Common myeloid progenitor, CD34-positive (primary cell): ENCODE measurements around the gene OBSCN.
A peak's percentile ranks its signal among the peaks of the same experiment; 100 is the strongest.
"Not testable (repeated sequence)": the region's sequence is repeated elsewhere in the genome, so short reads cannot be mapped to it uniquely, and the experiment has no call there.

ENCODE experiments used
- CTCF ChIA-PET: fragments of 350-600 bp; sonication (Branson Sonifier 250); formaldehyde crosslinking; loops from one replicate; lab custom pipeline; 2021; ENCODE audit warnings: antibody characterized with exemption; lab: Charles Lee
- POLR2A ChIA-PET: fragments of 350-600 bp; sonication (Branson Sonifier 250); formaldehyde crosslinking; loops from one replicate; lab custom pipeline; 2021; ENCODE audit warnings: antibody characterized with exemption; lab: Charles Lee
- DNase-seq, 3 donors: peaks; one replicate each; pipeline versions ENCODE4 v3.0.0 to v3.0.0-alpha.2; 2013
- H3K27ac ChIP-seq, 2 experiments: 1 replicate in 1 of 2; 2 replicates in 1 of 2; pipeline ENCODE4 v1.7.0; 2013; ENCODE audit warnings: inconsistent platforms in 2 of 2, low read length in 2 of 2, mild to moderate bottlenecking in 2 of 2, low read depth in 1 of 2, moderate library complexity in 1 of 2; ENCODE audit not compliant: severe bottlenecking in 2 of 2, insufficient read depth in 1 of 2, poor library complexity in 1 of 2
- H3K27me3 ChIP-seq, 5 experiments: replicated peaks in 2 of 5; 1 replicate in 3 of 5; 2 replicates in 2 of 5; pipeline versions ENCODE4 v1.6.1 to v1.7.0; 2013; ENCODE audit warnings: low read length in 4 of 5, mild to moderate bottlenecking in 2 of 5, moderate library complexity in 2 of 5, inconsistent platforms in 1 of 5; ENCODE audit not compliant: insufficient read depth in 5 of 5, control insufficient read depth in 4 of 5
- H3K36me3 ChIP-seq, 4 experiments: 1 replicate in 2 of 4; 2 replicates in 2 of 4; pipeline versions ENCODE4 v1.6.1 to v1.7.0; 2013; ENCODE audit warnings: low read length in 3 of 4, control low read depth in 1 of 4, mild to moderate bottlenecking in 1 of 4; ENCODE audit not compliant: control insufficient read depth in 4 of 4, insufficient read depth in 4 of 4
- H3K4me1 ChIP-seq, 4 experiments: 1 replicate in 3 of 4; 2 replicates in 1 of 4; pipeline versions ENCODE4 v1.6.1 to v1.7.1; 2013; ENCODE audit warnings: low read length in 3 of 4, mild to moderate bottlenecking in 3 of 4, control low read depth in 1 of 4, inconsistent platforms in 1 of 4, moderate library complexity in 1 of 4; ENCODE audit not compliant: control insufficient read depth in 4 of 4, insufficient read depth in 4 of 4; ENCODE audit errors: control extremely low read depth in 1 of 4
- H3K4me3 ChIP-seq, 7 experiments: 1 replicate in 4 of 7; 2 replicates in 3 of 7; pipeline versions ENCODE4 v1.5.1 to v1.7.0; 2013; ENCODE audit warnings: mild to moderate bottlenecking in 7 of 7, low read length in 6 of 7, moderate library complexity in 6 of 7, inconsistent platforms in 2 of 7, low read depth in 2 of 7, control low read depth in 1 of 7; ENCODE audit not compliant: insufficient read depth in 4 of 7, control insufficient read depth in 1 of 7; ENCODE audit errors: extremely low read depth in 1 of 7
- H3K9me3 ChIP-seq, 5 experiments: 1 replicate in 4 of 5; 2 replicates in 1 of 5; pipeline versions ENCODE4 v1.6.1 to v1.7.1; 2013; ENCODE audit warnings: low read length in 4 of 5, mild to moderate bottlenecking in 2 of 5, inconsistent platforms in 1 of 5, low read depth in 1 of 5, moderate library complexity in 1 of 5; ENCODE audit not compliant: control insufficient read depth in 4 of 5, insufficient read depth in 2 of 5; ENCODE audit errors: control extremely low read depth in 1 of 5
- WGBS: methylation state at CpG from one replicate; pipeline ENCODE4 v1.1.5; 2013; ENCODE audit not compliant: insufficient coverage; 5-methylcytosine and 5-hydroxymethylcytosine counted together

OBSCN gene

GRCh38 chr1:228245111-228245510 is 37.3 kb downstream of the OBSCN start:
- 100% methylated on average over 3 of the region's 3 CpGs for WGBS
- no peak overlapping the region for H3K4me3 ChIP-seq
- H3K36me3 ChIP-seq, result peaks cover 15 to 94% (median 43%) of the 10 kb centered on the region in 4 experiments
- DNase-seq, result peak in 2 of 3 donors; percentile 14 to 41
- H3K9me3 ChIP-seq, result peaks cover 3 to 70% (median 51%) of the 10 kb centered on the region in 5 experiments
- no peak overlapping the region for H3K27ac ChIP-seq
- H3K4me1 ChIP-seq, result no peaks in the 10 kb centered on the region
- no peaks in the 10 kb centered on the region for H3K27me3 ChIP-seq
- ChIA-PET CTCF (interaction anchor here (1.1 kb wide), 1 partner anchor 211 kb away, joined by 3 read pairs; no protein-coding TSS in a partner anchor), POLR2A (no interaction called here)

GRCh38 chr1:228246216-228246900 is 38.5 kb downstream of the OBSCN start:
- peaks cover 16 to 94% (median 44%) of the 10 kb centered on the region in 4 experiments for H3K36me3 ChIP-seq
- no peak overlapping the region for H3K27ac ChIP-seq
- POLR2A ChIA-PET, result no interaction called here
- no peak overlapping the region for H3K4me3 ChIP-seq
- H3K4me1 ChIP-seq, result no peaks in the 10 kb centered on the region
- H3K27me3 ChIP-seq, result no peaks in the 10 kb centered on the region
- CTCF ChIA-PET, result no interaction called here
- DNase-seq, result peak in 2 of 3 donors; percentile 25 to 36
- WGBS, result 95% methylated on average over 8 of the region's 8 CpGs
- peaks cover 3 to 58% (median 39%) of the 10 kb centered on the region in 5 experiments for H3K9me3 ChIP-seq

GRCh38 chr1:228249513-228250305 is 41.9 kb downstream of the OBSCN start:
- Histone ChIP-seq H3K9me3 (peaks cover 0 to 34% (median 19%) of the 10 kb centered on the region in 5 experiments), H3K4me1 (no peaks in the 10 kb centered on the region)
- CTCF ChIA-PET, result interaction anchor here (1.0 kb wide), 1 partner anchor 17 kb away, joined by 3 read pairs; no protein-coding TSS in a partner anchor

GRCh38 chr1:228252476-228252875 is 44.6 kb downstream of the OBSCN start:
- H3K36me3 ChIP-seq, result peaks cover 10 to 75% (median 22%) of the 10 kb centered on the region in 4 experiments
- 88% methylated on average over 1 of the region's 1 CpG for WGBS
- POLR2A ChIA-PET, result not testable (repeated sequence)

More at GRCh38 chr1:228249513-228250305, 41.9 kb downstream of the OBSCN start:
- no peak for DNase-seq
- peaks cover 16 to 82% (median 38%) of the 10 kb centered on the region in 4 experiments for H3K36me3 ChIP-seq
- POLR2A ChIA-PET, result no interaction called here
- H3K27ac ChIP-seq, result no peak overlapping the region
- no peaks in the 10 kb centered on the region for H3K27me3 ChIP-seq
- H3K4me3 ChIP-seq, result no peak overlapping the region
- over 99% methylated on average over 24 of the region's 24 CpGs for WGBS

GRCh38 chr1:228256626-228257375 is 49.0 kb downstream of the OBSCN start:
- ChIA-PET CTCF (no interaction called here), POLR2A (no interaction called here)
- Histone ChIP-seq H3K4me1 (no peaks in the 10 kb centered on the region), H3K27ac (no peak overlapping the region), H3K4me3 (no peak overlapping the region), H3K27me3 (no peaks in the 10 kb centered on the region), H3K36me3 (peaks cover 2 to 64% (median 19%) of the 10 kb centered on the region in 4 experiments), H3K9me3 (peaks cover 0 to 56% (median 12%) of the 10 kb centered on the region in 5 experiments)
- no peak for DNase-seq
- WGBS, result over 99% methylated on average over 16 of the region's 24 CpGs

More at GRCh38 chr1:228252476-228252875, 44.6 kb downstream of the OBSCN start:
- not testable (repeated sequence) for H3K27me3 ChIP-seq, H3K4me1 ChIP-seq, H3K27ac ChIP-seq, DNase-seq, H3K4me3 ChIP-seq
- CTCF ChIA-PET, result interaction anchor here (0.9 kb wide), 1 partner anchor 32 kb away, joined by 3 read pairs; no protein-coding TSS in a partner anchor
- peaks cover 0 to 26% (median 4%) of the 10 kb centered on the region in 5 experiments for H3K9me3 ChIP-seq

GRCh38 chr1:228258486-228258885 is 50.6 kb downstream of the OBSCN start:
- WGBS, result no CpG with 5 or more reads among the region's 1 CpG
- no peaks in the 10 kb centered on the region for H3K4me1 ChIP-seq
- H3K36me3 ChIP-seq, result peaks cover 2 to 54% (median 16%) of the 10 kb centered on the region in 4 experiments
- peak in 1 of 3 donors; percentile 33 for DNase-seq
- no peak overlapping the region for H3K27ac ChIP-seq
- ChIA-PET POLR2A (no interaction called here), CTCF (interaction anchor here (1.4 kb wide), 1 partner anchor 15 kb away, joined by 3 read pairs; no protein-coding TSS in a partner anchor)
- H3K27me3 ChIP-seq, result no peaks in the 10 kb centered on the region
- H3K4me3 ChIP-seq, result no peak overlapping the region
- H3K9me3 ChIP-seq, result peaks cover 0 to 59% (median 12%) of the 10 kb centered on the region in 5 experiments
